Activated naive CD4-positive, alpha-beta T cell treated with anti-CD3 and anti-CD28 coated beads, Interleukin-2, amount 50 U/mL, for 72 hours (primary cell): ENCODE results near the gene TM2D1. TPM values are rescaled to one million over a fixed set of nuclear protein-coding genes. Genes with fewer than 3 reads are reported as not detected.
"Not testable (repeated sequence)": the region's sequence is repeated elsewhere in the genome, so short reads cannot be mapped to it uniquely, and the experiment has no call there.

ENCODE experiments used
- ATAC-seq, 2 donors: fragments of 150-1000 bp; cut with Tn5 transposase; 2 replicates each; pipeline ENCODE4 v1.10.0; 2021; ENCODE audit warnings: mild to moderate bottlenecking in 2 of 2, moderate library complexity in 2 of 2
- DNase-seq, 2 donors: peaks; one replicate each; pipeline ENCODE4 v3.0.0; 2021 to 2022; ENCODE audit warnings: low spot score in 2 of 2
- H3K27ac Mint-ChIP-seq, 2 donors: one replicate each; pipeline ENCODE4 v1.8.0; 2022; ENCODE audit warnings: mild to moderate bottlenecking in 2 of 2, mixed read lengths in 2 of 2
- H3K36me3 Mint-ChIP-seq, 2 donors: one replicate each; pipeline ENCODE4 v1.8.0; 2022; ENCODE audit warnings: mixed read lengths in 2 of 2
- H3K9me3 Mint-ChIP-seq, 2 donors: one replicate each; pipeline ENCODE4 v1.8.0; 2022; ENCODE audit warnings: mixed read lengths in 2 of 2
- total RNA-seq, 2 donors: library from RNA; stranded (reverse); gene quantifications; one replicate each; pipeline ENCODE4 v1.2.3, GENCODE V29; 2022

Gene TM2D1
- total RNA-seq, 2 donors from 2014 or later: 33.9 to 39.2 TPM

DNA sequence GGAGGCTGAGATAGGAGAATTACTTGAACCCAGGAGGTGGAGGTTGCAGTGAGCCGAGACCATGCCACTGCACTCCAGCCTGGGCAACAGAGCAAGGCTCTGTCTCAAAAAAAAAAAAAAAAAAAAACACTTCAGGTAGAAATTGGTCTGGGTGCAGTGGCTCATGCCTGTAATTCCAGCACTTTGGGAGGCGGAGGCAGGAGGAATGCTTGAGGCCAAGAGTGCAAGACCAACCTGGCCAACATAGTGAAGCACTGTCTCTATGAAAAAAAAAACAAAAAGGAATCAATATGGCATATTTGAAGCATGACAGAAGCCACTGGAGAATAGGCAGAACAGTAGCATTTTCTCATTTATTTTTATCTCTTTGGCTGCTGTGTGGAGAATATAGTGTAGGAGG is 48.1 kb downstream of the TM2D1 start:
- not testable (repeated sequence) for H3K27ac Mint-ChIP-seq, H3K9me3 Mint-ChIP-seq, H3K36me3 Mint-ChIP-seq, DNase-seq, ATAC-seq

DNA sequence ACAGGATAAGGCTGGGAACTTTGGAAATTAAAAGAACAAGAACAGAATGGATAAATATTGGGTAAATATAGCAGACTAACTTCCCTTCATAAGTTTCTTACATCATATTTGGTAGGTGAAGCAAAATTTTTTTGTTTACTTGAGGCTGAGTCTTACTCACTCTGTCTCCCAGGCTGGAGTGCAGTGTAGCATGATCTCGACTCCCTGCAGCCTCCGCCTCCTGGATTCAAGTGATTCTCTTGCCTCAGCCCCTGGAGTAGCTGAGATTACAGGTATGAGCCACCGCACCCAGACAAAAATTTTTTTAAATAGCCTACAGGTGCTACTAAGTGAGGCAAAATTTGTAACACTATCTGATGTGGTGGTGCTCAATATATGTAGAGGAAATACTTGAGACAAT is 50.7 kb downstream of the TM2D1 start:
- ATAC-seq: no peak
- H3K36me3 Mint-ChIP-seq: no peaks in the 10 kb centered on the region

DNA sequence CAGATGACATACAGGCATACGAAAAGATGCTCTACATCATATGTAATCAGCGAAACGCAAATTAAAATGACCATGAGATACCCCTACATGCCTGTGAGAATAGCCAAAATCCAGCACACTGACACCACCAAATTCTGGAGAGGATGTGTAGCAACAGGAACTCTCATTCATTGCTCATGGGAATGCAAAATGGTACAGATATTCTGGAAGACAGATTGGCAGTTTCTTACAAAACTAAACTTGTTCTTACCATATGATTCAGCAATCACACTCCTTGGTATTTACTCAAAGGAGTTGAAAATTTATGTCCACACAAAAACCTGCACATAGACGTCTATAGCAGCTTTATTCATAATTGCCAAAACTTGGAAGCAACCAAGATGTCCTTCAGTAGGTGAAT is 52.6 kb downstream of the TM2D1 start:
- Mint-ChIP-seq H3K36me3 (no peaks in the 10 kb centered on the region), H3K27ac (peak overlapping the region in 1 of 2 donors; percentile 10), H3K9me3 (no peaks in the 10 kb centered on the region)
- ATAC-seq (no peak), DNase-seq (no peak)

More for the DNA sequence above, 50.7 kb downstream of the TM2D1 start:
- peak overlapping the region in 1 of 2 donors; percentile 56 for H3K27ac Mint-ChIP-seq
- DNase-seq: no peak
- H3K9me3 Mint-ChIP-seq: no peaks in the 10 kb centered on the region

DNA sequence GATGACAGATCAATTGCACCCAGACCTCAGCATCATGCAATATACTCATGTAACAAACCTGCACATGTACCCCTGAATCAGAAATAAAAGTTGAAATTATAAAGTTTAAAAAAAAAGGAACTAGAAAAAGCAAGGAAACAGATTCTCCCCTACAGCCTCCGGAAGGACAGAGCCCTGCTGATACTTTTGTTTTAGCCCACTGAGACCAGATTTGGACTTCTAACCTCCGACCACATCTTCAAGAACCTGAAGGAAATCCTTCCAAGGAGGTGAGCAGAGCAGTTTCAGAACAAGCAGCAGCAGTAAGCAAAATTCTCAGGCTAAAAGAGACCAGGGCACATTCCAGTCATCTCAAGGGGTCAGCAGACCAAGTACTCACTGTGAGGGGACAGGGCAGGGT is 54.5 kb downstream of the TM2D1 start:
- Mint-ChIP-seq H3K36me3 (no peaks in the 10 kb centered on the region), H3K27ac (no peak overlapping the region), H3K9me3 (no peaks in the 10 kb centered on the region)
- ATAC-seq (no peak), DNase-seq (no peak)

DNA sequence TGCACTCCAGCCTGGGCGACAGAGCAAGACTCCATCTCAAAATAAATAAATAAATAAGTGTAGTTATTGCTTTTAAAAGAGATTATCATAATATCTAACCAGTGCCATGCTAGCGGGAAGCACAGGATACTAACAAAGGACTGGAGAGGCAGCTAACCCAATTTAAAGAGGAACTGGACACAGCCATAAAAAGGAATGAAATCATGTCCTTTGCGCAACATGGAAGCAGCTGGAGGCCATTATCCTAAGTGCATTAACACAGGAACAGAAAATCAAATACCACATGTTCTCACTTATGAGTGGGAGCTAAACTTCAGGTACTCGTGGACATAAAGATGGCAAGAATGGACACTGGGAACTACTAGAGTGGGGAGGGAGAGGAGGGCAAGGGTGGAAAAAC is 54.9 kb downstream of the TM2D1 start:
- Mint-ChIP-seq H3K36me3 (no peaks in the 10 kb centered on the region), H3K27ac (no peak overlapping the region), H3K9me3 (no peaks in the 10 kb centered on the region)
- ATAC-seq (no peak), DNase-seq (no peak)

DNA sequence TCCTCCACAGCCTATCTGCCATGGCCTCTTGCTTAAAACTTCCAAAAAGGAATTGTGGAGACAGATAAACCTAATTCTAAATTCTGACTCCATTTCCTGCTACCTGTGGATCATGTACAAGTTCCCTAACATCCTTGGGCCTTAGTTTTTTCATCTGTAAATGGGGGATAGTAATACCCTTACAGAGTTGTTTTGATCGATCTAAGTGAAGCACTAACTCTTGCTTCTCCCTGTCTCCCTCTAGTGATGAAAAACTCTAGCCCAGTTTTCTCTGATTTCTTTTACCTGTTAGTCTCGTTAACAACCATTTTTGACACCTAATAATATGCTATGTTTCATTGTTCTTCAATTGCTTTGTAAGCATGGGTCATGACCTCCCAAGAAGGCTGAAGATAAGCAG is 65.9 kb downstream of the TM2D1 start:
- no peaks in the 10 kb centered on the region for H3K36me3 Mint-ChIP-seq
- no peaks in the 10 kb centered on the region for H3K9me3 Mint-ChIP-seq
- DNase-seq (no peak), ATAC-seq (no peak)
- H3K27ac Mint-ChIP-seq: no peak overlapping the region

DNA sequence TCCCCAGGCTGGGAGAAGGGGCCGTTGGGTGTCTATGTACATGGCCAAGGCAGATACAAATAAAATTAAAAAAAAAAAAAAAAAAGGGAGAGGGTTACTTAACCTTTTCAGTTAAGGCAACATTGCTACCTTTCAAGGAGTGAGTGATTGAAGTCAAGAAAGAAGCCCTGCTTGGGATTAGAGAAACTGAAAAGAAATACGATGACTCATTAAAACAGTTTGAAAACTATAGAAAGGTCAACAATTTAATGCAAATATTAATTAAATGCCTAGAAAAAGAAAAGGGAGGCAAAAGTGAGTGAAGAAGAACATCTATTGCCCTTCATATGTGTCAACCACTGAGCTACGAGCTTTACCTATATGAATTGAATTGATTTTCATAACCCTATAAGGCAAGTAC is 69.5 kb downstream of the TM2D1 start:
- H3K27ac Mint-ChIP-seq: no peak overlapping the region

DNA sequence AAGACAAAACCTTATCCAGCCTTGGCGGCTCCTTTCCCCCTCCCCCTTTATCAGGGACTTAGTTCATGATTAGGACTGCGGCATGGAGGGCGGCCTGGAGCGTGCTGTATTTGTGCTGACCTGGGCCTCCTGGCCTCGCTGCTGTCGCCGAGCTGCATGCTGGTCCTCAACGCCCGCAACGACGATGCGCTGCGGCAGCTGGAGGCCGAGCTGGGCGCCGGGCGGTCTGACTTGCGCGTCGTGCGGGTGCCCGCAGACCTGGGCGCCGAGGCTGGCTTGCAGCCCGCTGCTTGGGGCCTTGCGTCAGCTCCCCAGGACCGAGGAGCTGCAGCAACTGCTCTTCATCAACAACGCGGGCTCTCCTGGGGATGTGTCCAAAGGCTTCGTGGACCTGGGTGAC is 70.9 kb downstream of the TM2D1 start:
- ATAC-seq (no peak), DNase-seq (no peak)
- no peaks in the 10 kb centered on the region for H3K36me3 Mint-ChIP-seq
- H3K9me3 Mint-ChIP-seq: peaks cover 0 to 4% of the 10 kb centered on the region in 2 donors
- H3K27ac Mint-ChIP-seq: no peak overlapping the region

More for the DNA sequence above, 69.5 kb downstream of the TM2D1 start:
- no peaks in the 10 kb centered on the region for H3K36me3 Mint-ChIP-seq
- DNase-seq (no peak), ATAC-seq (no peak)
- H3K9me3 Mint-ChIP-seq: peaks cover 0 to 4% of the 10 kb centered on the region in 2 donors

DNA sequence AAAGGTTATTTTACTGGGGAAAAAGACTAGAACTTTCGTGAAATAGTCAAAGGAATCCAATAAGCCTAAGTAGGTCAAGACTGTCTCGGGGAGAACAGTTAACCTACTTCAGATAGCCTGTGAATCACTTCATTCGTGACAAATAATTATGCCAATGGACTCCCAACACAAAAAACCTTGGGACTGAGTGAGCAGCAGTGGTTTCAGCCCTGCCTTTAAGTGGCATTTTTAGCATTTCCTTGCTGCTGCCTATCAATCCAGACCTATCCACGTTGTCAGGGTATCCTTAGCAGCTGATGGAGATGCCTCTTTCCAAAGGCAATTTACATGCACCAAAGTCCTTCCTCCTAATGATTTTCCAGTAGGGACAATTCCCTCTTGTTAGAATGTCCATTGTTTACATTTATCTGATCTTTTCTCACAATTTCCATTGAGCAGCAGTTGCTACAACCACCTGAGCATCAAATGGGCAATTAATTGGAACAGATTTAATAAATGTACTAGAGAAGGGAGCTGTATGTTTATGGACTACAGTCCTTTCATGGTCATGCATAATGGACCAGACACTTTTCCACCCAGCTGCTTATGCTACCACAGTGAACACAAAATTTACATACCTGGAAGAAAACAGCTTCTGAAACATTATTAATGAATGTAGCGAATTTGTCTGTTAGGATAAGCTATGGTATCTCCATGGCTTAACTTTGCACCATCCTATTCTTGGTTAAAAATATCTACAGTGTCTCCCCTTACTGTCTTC is 75.8 kb downstream of the TM2D1 start:
- no peaks in the 10 kb centered on the region for H3K36me3 Mint-ChIP-seq
- DNase-seq (no peak), ATAC-seq (no peak)

DNA sequence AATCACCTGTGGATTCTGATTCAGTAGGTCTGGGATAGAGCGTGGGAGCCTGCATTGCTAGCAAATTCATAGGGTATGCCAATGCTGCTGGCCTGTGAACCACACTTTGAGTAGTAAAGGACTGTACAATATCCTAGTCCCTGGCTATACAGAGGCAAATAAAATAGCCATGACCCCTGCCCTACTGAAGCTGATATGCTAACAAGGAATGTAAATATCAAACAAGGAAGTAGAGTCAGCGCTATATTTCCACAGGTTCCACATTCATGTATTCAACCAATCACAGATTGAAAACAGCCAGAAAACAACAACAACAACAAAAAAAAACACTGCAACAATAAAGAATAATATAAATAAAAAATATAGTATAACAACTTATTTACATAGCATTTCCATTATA is 77.8 kb downstream of the TM2D1 start:
- ATAC-seq: no peak
- DNase-seq: no peak
- no peaks in the 10 kb centered on the region for H3K36me3 Mint-ChIP-seq
- no peaks in the 10 kb centered on the region for H3K9me3 Mint-ChIP-seq
- H3K27ac Mint-ChIP-seq: no peak overlapping the region

More for the DNA sequence above, 75.8 kb downstream of the TM2D1 start:
- Mint-ChIP-seq H3K27ac (no peak overlapping the region), H3K9me3 (peaks cover 0 to 4% of the 10 kb centered on the region in 2 donors)

DNA sequence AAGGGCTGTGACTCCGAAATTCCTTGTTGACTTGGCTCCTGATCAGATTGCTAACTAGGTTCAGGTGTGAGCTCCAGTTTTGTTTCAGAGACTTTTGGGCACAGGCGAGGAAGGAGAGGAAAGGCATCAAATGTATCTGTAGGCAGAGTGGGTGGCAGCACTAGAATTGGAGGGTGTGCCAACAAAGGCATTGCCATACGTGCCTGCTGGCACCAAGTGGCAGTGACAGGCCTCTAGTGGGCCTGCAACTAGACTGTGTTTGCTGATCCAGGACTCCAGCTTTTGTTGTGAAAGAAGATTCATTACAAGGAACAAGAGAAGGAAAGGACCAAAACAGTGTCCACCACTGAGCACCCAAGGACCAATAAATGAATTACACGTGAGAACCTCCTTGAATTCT is 79.5 kb downstream of the TM2D1 start:
- ATAC-seq: no peak
- H3K9me3 Mint-ChIP-seq: no peaks in the 10 kb centered on the region
- no peak overlapping the region for H3K27ac Mint-ChIP-seq
- H3K36me3 Mint-ChIP-seq: no peaks in the 10 kb centered on the region
- no peak for DNase-seq

DNA sequence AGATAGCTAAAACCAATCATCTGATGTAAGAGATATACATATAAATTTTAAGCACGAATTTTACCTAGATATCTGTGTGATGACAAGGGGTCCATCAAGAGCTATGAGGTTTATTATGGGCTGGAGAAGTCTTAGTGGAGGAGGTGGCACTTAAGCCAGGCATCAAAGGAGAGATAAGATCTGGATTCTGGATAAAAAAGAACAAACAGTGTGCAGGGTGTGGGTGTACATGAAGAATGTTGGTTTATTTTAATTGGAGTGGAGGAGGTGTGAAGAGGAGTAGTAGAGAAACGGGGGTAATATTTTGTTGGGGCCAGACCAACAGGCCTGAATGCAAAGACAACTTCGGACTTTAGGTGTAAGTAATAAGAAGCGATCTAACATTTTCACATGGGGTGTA is 80.6 kb downstream of the TM2D1 start:
- ATAC-seq: no peak
- Mint-ChIP-seq H3K27ac (no peak overlapping the region), H3K36me3 (no peaks in the 10 kb centered on the region), H3K9me3 (no peaks in the 10 kb centered on the region)
- no peak for DNase-seq

DNA sequence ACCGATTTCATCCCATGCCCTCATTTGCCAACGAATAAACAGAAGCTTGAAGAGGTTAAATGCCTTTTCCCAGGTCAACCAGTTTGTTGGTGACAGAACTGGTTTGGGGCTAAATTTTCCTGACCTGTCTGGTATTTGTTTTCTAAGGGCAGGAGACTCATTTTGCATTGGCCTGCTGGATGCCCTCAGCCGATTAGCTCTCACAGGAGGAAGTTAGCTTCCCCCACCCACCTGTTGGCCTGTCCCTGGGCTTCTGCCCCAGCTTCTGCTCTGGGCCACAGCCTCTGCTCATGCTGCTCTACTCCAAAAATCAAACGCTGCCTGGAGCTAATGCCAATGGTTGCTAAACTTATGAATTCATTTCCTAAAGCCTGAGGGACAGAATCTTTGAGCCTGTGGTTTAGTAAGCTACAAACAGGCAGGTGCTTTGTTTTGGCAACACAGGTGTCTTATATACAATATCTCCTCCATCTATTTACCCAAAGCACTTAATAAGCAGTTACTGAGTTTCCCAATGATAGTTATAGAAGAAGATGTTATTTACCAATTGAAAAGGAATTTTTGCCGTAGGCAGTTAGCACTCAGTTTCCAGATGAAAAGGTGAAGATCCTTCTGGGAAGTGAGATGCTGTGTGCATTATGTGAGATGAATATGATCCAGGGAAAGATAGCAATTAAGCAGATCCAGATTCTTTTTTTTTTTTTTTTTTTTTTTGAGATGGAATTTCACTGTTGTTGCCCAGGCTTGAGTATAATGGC is 82.3 kb downstream of the TM2D1 start:
- H3K27ac Mint-ChIP-seq: no peak overlapping the region
- DNase-seq: no peak
- no peaks in the 10 kb centered on the region for H3K36me3 Mint-ChIP-seq
- no peak for ATAC-seq
- H3K9me3 Mint-ChIP-seq: no peaks in the 10 kb centered on the region

DNA sequence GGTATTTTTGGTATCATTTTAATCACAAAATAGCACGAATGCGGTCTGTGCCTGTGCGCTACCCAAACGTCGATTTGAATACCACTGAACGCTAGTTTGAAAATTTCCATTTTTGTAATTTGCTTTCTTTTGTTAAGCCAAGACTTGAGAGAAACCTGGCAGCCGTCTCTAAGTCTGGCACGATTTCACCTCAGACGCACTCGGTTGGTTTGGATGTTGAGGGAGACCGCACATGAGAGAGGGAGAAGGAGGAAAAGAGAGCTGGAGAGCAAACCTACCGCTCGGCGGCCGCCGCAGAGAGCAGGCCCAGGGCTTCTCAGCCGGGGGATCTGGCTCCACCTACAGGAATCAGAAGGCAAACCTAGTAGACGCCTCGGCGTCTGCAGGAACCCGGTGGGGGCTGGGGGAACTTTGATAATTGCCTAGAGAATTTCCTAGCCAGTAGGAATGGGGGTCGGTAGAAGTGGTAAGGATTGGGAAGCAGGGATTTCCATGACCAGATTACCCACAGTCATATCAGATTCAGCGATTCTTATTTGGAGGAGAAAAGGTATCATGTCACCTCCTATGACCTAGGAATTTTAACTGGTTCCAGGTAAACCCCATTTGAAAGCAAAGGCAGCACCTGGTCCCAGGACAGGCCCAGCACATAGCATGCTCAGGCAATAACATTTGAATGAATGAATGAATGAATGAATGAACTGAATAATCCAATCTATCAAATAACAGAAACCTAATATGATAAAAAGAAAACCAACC is 83.2 kb downstream of the TM2D1 start:
- DNase-seq (peak; percentile 59 to 61), ATAC-seq (peak; percentile 93 to 97)
- H3K36me3 Mint-ChIP-seq: no peaks in the 10 kb centered on the region
- H3K27ac Mint-ChIP-seq: peak overlapping the region in 1 of 2 donors; percentile 76
- H3K9me3 Mint-ChIP-seq: no peaks in the 10 kb centered on the region

DNA sequence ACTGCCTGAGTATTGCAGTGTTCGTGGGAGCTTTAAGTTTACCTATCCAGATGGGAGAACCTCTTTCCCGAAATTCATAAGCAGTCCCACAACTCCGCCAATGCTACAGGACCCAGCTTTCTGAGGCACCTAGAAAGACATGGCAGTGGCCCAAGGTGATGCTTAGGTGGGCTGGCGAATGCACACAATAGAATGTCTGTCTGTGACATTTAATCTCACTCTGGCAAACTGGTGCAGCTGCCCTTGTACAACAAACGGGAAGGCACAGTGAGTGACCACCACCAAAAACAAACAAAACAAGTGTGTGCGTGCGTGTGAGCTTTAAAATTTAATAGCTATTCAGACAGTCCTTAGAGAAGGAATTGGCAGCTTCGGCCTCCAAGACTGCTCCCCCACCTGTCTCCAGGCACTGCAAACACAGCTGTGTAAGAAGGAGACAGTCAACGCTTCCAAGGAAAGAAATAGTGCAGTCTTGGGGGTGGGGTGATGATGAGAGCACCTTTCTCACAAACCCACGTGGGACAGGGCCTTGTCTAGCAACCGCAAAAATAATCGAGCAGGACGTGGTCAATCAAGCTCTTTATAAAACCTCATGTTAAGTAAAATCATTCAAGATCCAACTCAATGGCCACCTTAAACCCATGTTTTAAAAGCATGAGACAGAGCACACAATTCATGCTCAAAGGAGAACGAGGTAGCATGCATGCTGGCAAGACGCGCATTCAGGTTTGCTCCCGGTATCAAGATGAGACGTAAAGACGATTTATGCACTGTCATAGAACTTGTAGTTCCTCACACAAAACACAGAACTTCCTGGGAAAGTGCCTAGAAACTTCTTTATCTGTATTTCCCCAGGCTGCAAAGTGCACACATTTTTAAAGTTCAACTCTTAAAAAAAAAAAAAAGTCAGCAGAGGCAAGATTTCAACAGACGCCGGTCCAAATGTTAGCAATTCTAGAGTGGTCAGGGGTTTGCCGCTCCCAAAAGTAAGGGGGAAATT is 84.1 kb downstream of the TM2D1 start:
- H3K27ac Mint-ChIP-seq: peak overlapping the region; percentile 37 to 76
- peak in 1 of 2 donors; percentile 45 for ATAC-seq

More for the DNA sequence above, 84.1 kb downstream of the TM2D1 start:
- Mint-ChIP-seq H3K36me3 (no peaks in the 10 kb centered on the region), H3K9me3 (no peaks in the 10 kb centered on the region)
- no peak for DNase-seq
